Stomach (tissue), 4 donors: Measurements from ENCODE around the gene LRRN3.

ENCODE experiments used
- EP300 ChIP-seq: sonication (generic); formaldehyde crosslinking; IDR thresholded peaks from one replicate; pipeline ENCODE4 v1.6.1; 2017; ENCODE audit warnings: antibody characterized with exemption
- POLR2A ChIP-seq, 4 donors: fragments of 450-650 bp; IDR thresholded peaks; one replicate each; pipeline ENCODE4 v1.6.1; 2016; ENCODE audit warnings: antibody characterized with exemption in 4 of 4, control low read depth in 2 of 4, mild to moderate bottlenecking in 1 of 4, moderate library complexity in 1 of 4
- POLR2AphosphoS5 ChIP-seq, 3 donors: sonication (generic); formaldehyde crosslinking; IDR thresholded peaks; one replicate each; pipeline ENCODE4 v1.6.1; 2016; ENCODE audit warnings: antibody characterized with exemption in 3 of 3
- TF ChIP-seq, protein P1 (sequence below), 7 experiments: fragments of 450-650 bp in 4 of 7; fragments of 200-600 bp in 3 of 7; sonication (generic) in 3 of 7; IDR thresholded peaks; one replicate each; pipeline ENCODE4 v1.5.1; 2016 to 2019; ENCODE audit warnings: antibody characterized with exemption in 7 of 7, control low read depth in 2 of 7, mild to moderate bottlenecking in 1 of 7

GRCh38 chr7:111083413-111083812 lies 7.5 kb upstream of the LRRN3 start:
- TF ChIP-seq, protein P1, sequence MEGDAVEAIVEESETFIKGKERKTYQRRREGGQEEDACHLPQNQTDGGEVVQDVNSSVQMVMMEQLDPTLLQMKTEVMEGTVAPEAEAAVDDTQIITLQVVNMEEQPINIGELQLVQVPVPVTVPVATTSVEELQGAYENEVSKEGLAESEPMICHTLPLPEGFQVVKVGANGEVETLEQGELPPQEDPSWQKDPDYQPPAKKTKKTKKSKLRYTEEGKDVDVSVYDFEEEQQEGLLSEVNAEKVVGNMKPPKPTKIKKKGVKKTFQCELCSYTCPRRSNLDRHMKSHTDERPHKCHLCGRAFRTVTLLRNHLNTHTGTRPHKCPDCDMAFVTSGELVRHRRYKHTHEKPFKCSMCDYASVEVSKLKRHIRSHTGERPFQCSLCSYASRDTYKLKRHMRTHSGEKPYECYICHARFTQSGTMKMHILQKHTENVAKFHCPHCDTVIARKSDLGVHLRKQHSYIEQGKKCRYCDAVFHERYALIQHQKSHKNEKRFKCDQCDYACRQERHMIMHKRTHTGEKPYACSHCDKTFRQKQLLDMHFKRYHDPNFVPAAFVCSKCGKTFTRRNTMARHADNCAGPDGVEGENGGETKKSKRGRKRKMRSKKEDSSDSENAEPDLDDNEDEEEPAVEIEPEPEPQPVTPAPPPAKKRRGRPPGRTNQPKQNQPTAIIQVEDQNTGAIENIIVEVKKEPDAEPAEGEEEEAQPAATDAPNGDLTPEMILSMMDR (IDR thresholded peaks at IDR 0.05) = no peak
- TF ChIP-seq POLR2AphosphoS5 (IDR thresholded peaks at IDR 0.05) = no peak
- no peak for TF ChIP-seq POLR2A (IDR thresholded peaks at IDR 0.05)
- no peak for TF ChIP-seq EP300
